Omental fat pad (tissue), 4 donors: ENCODE data around the gene NEU4. TPM values are rescaled to one million over a fixed set of nuclear protein-coding genes. Genes with fewer than 3 reads are reported as not detected.

Experiments
- ATAC-seq: fragments of 150-250 bp; one replicate; pipeline ENCODE4 v1.9.1; 2016; ENCODE audit warnings: mild to moderate bottlenecking, moderate library complexity; ENCODE audit not compliant: low FRiP score
- DNase-seq: peaks from one replicate; pipeline ENCODE4 v3.0.0-alpha.2; 2019; ENCODE audit warnings: low spot score
- total RNA-seq, 4 donors: library from RNA; depleted of rRNA; stranded (reverse); fragments of >200 nt; gene quantifications; one replicate each; pipeline ENCODE4 v1.1.0, GENCODE V29; 2016
- TF ChIP-seq, protein P1 (sequence below), 3 donors: fragments of 450-650 bp; IDR thresholded peaks; one replicate each; pipeline ENCODE4 v1.5.1; 2016 to 2017; ENCODE audit warnings: antibody characterized with exemption in 3 of 3, mild to moderate bottlenecking in 3 of 3, moderate library complexity in 2 of 3

Gene NEU4
- total RNA-seq, 4 donors from 2014 or later = 0.79 to 4.4 (median 2.5) TPM

DNA sequence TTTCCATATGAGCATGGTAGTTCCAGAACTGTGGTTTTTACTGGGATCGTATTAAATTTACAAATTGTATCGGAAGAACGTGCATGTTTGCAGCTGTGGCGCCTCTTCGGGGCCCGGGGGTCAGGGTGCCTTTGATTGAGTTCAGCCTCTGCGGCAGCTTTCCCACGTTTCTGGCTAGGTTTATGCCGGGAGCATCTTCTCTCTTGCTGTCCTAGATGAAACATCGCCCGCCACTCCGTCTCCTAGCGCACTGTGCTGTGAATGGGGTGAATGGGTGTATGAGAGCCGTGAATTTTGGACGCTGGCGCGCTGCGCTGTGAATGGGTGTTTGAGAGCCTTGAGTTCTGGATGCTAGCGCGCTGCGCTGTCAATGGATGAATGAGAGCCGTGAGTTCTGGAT is 37.4 kb downstream of the NEU4 start:
- ATAC-seq = no peak
- no peak for DNase-seq
- TF ChIP-seq, protein P1, sequence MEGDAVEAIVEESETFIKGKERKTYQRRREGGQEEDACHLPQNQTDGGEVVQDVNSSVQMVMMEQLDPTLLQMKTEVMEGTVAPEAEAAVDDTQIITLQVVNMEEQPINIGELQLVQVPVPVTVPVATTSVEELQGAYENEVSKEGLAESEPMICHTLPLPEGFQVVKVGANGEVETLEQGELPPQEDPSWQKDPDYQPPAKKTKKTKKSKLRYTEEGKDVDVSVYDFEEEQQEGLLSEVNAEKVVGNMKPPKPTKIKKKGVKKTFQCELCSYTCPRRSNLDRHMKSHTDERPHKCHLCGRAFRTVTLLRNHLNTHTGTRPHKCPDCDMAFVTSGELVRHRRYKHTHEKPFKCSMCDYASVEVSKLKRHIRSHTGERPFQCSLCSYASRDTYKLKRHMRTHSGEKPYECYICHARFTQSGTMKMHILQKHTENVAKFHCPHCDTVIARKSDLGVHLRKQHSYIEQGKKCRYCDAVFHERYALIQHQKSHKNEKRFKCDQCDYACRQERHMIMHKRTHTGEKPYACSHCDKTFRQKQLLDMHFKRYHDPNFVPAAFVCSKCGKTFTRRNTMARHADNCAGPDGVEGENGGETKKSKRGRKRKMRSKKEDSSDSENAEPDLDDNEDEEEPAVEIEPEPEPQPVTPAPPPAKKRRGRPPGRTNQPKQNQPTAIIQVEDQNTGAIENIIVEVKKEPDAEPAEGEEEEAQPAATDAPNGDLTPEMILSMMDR (IDR thresholded peaks at IDR 0.05) = no peak

DNA sequence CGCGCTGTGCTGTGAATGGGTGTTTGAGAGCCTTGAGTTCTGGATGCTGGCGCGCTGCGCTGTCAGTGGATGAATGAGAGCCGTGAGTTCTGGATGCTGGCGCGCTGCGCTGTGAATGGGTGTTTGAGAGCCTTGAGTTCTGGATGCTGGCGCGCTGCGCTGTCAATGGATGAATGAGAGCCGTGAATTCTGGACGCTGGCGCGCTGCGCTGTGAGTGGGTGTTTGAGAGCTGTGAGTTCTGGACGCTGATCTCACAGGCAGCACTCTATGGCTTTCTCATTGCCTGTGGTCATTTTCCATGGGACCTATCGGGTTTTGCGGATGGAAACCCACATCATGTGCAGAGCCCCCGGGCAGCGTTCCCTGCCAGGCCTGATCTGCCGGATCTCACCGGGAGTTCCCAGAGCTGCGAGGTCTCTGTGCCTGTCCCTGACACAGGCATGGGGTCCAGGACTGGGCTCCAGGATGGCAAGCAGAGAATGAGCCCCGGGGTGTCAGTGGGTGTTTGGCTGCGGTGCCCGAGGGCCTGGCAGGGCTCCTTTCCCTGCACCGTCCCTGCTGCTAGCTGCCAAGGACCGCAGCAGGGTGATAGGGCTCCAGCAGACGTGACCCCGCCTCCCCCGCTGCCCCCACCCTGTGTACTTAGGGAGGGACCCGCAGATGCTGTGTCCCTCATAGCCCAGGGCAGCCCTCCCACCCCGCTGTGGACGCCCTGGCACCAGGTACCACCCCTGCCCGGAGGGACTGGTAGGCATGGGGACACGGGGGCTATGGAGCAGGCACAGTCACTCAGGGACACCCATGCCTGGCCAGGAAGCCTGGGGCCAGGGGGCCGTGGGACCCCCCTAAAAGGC is 40.0 kb downstream of the NEU4 start:
- DNase-seq (no peak), ATAC-seq (no peak)
- TF ChIP-seq, protein P1 (IDR thresholded peaks at IDR 0.05) = no peak

DNA sequence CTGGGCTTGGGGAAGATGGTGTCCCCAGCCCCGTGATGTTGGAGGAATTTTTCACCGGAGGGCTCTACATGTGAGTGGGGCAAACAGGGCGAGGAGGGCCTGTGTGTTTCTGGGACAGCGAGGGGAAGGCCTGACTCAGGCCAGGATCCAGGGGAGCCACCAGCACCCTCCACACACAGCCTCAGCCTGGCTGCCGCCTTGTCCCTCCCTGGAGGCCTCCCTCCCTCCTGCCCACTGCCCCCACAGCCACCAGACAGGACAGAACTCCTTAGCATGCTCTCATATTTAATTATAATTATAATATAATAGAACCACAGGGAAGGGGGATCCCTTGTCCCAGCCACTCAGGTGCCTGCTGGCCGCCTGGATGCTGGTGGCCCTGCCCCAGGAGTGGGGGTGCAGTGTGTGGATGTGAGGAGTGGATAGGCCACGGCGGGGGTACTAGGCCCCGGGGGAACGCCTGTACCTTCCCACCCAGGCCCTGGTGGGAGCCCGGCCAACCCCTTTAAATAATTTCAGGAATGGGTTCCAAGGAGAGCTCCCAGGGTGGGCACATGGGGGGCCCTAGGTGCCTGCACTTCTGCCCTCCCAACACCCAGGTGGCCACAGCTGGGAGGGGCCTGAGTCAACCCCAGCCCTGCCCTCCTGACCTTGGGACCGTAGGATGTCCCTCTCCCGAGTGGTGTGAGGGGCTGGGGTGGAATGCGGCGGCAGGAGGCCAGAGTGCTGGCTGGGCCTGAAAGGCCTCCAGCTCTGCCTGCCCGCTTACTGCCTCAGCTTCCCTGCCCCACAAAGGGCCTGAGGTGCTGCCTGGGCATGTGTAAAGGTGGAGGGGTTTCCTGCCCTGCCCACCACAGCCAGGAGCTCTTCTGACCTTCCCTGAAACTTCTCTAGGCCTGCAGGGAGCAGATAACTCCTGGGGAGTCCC is 40.9 kb downstream of the NEU4 start:
- ATAC-seq (no peak), DNase-seq (peak; percentile 16)
- TF ChIP-seq, protein P1 (IDR thresholded peaks at IDR 0.05) = no peak

DNA sequence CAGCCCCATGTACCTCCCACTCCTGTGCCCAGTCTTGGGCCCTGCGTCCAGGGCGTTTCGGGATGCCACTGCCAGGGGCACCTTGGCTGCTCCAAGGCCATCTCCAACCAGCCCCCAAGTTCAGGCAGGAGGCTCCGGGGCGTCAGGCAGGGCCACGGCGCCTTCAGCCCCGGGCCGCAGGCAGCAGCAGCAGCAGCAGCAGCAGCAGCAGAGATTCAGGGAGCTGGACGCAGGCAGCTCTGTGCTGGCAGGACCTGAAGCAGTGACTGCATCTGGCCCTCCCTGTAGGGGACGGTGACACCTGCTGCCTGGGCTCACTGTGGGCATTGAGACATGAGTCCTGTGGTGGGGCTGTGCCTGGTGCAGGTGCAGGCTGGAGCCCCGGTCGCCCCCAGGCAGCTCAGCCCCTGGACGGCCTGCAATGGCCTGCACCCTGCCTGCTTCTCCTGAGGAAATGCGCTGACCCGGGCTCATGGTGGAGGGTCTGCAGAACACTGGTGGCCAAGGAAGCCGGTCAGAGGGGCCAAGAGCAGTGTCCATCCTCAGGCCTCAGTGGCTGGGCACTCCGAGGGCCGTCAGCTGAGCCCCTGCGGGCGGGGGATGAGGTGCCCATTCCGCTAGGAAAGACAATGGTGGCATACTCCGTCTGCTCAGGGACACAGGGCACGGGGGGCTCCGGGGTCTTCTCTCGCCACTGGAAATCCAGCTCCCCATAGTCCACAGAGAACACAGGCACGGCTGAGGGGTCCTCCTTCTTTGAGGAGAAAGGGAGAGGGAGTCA is 41.7 kb downstream of the NEU4 start:
- DNase-seq (peak; percentile 20), ATAC-seq (peak; percentile 24)
- TF ChIP-seq, protein P1 (IDR thresholded peaks at IDR 0.05) = no peak

DNA sequence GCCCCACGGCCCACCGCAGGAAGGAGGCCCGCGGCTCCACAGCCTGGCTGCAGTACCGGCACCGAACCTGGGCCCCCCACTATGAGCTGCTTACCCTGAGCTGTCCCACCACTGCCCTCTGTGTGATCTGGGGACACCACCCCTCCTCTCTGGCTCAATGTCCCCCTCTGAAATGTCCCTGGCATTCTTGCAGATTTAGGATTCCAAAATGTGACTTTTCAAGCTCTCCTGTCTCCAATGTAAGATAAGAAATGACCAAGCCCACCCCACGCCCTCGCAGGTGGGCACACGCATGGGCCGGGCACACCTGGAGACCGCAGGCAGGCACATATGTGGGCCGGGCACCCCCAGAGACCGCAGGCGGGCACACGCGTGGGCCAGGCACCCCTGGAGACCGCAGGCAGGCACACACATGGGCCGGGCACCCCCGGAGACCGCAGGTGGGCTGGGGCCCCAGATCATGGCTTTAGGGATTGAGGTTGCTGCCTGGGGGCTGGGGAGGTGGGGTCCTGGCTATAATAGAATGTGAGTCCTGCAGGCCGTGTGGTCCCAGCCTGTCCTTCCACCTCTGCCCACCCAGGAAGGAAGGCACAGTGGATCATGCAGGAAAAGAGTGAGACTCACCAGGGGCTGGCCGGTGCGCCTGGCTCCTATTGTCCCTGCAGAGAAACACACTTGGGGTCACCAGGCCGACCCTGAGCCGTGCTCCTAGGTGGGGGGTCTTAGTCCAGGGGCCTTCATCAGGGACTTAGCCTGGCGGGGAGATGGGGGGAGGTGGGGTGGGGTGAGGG is 42.5 kb downstream of the NEU4 start:
- ATAC-seq (no peak), DNase-seq (peak; percentile 19)
- TF ChIP-seq, protein P1 (IDR thresholded peaks at IDR 0.05) = no peak
